GM21619 (cell line): Measurements from ENCODE around the gene CPLANE2.
"Not testable (repeated sequence)": the region's sequence is repeated elsewhere in the genome, so short reads cannot be mapped to it uniquely, and the experiment has no call there.

Experiments used
- ATAC-seq: cut with Tn5 transposase; IDR thresholded peaks from one replicate; pipeline ENCODE4 v1.9.1; 2021; ENCODE audit not compliant: unreplicated experiment

CPLANE2 gene

DNA sequence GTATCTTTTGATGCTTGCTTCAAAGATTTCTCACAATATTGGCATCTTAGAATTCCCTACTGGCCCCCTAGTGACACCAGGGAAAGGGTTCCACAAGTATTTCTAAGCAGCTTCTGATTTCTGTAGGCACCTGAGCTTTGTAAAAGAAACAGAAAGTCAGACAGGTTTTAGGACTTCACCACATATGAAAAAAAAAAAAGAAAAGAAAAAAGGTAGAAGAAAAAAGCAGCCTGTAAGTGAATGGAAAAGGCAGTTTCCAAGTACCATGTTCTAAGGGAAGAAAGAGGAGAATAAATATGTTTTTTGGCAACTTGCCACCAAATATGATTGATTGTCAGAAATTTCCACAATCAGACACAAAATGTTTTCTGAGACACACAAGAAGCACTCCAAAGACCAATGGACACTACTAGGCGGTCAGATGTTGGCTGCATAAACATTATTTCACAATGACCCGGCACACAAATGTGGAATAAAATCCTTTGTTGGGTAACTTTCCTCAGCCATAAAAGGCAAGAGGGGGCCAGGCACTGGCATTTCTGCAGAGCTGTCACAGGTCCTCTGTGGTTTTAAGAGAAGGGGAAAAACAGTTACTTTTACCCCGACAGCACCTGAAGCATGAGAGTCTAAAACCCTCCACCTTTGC, 12.7 kb upstream of the CPLANE2 start:
- peak; percentile 10 for ATAC-seq

DNA sequence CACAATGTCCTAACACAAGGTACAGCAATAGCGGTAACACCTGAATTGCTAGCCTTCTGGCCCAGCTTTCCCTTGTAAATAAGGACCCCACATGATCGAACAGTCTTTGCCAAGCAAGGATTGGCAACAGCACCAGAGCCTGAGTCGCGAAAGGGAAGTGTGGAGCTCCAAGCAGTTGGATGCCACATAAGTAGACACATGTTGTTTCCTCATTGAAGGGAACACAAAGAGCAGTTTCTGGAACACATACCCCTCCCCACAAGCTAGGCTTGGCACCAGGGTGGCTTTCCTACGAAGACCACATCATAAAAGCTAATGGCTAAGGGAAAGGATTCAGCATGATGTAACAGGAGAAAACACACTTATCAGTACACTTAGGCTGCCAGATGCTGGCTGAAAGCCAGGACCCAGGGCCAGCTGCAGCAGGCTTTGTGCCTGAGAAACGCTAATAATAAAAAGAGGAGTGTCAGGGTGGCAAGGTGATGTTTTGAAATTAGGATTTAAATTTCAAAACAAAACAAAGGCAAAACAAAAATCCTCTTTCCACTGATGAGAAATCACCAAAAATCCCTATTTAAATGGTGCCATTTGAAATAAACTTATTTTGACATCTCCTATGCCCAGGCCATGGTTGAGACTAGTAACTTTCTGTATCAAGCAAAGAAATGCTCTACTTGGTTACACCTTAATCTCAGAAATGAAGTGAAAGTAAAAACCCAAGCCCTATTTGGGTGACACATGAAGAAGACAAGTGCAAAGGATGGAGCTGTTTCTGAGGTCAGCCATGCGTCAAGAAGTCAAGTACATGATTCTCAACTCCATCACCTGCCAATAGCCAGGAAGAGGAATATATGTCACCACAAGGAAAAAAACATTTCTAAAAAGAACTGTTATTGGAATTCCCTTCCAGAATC, 11.9 kb upstream of the CPLANE2 start:
- peak; percentile 73 for ATAC-seq

DNA sequence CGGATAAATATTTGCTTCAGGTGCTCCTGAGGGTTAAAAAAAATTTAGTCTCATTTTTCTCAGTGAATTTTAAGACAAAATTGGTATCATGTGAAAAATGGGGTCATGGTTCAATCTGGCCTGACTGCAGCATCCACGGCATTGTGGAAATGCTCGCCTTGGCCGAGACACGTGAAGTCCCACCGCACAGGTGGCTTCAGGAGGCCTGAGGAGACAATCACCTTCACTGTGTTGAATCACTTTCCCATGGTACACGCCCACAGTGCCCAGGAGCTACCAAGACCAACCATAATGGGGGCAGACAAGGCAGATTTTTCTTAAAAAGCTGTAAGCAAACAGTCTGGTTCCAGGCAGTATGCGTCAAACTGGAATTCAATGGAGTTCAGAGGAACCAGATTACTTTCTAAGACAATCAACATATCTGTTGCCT, 11.0 kb upstream of the CPLANE2 start:
- no peak for ATAC-seq

- ATAC-seq: no peak
Observed at GRCh38 chr1:16247441-16247840, 10.5 kb upstream of the CPLANE2 start.

- no peak for ATAC-seq
Observed at GRCh38 chr1:16246961-16247360, 10.0 kb upstream of the CPLANE2 start.

DNA sequence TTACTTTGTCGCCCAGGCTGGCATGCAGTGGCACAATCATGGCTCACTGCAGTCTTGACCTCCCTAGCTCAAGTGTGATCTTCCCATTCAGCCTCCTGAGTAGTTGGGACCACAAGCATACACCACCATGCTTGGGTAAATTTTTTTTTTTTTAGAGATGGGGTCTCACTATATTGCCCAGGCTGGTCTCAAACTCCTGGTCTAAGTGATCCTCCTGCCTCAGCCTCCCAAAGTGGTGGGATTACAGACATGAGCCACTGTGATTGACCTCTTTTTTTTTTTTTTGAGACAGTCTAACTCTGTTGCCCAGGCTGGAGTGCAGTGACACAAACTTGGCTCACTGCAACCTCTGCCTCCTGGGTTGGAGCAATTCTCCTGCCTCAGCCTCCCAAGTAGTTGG, 9.3 kb upstream of the CPLANE2 start:
- not testable (repeated sequence) for ATAC-seq

GRCh38 chr1:16245476-16246196, 8.7 kb upstream of the CPLANE2 start:
- no peak for ATAC-seq

GRCh38 chr1:16244650-16245285, 7.8 kb upstream of the CPLANE2 start:
- no peak for ATAC-seq

GRCh38 chr1:16243936-16244649, 7.1 kb upstream of the CPLANE2 start:
- ATAC-seq: no peak

DNA sequence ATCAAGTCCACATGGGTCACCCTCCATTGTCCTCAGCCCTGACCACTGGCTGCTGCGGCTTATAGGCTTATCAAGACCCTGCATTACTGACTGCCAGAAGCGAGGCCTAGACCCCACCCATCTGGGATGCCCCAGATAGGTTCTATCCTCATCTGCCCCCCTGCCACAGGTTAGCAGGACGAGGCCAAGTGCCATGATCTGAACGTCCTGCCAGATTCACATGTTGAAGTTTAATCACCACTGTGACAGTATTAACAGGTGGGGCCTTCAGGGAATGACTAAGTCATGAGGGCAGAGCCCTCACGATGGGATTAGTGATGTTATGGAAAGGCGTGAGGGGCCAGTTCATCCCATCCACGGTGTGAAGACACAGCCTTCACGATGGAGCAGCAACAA, 6.2 kb upstream of the CPLANE2 start:
- ATAC-seq: no peak

DNA sequence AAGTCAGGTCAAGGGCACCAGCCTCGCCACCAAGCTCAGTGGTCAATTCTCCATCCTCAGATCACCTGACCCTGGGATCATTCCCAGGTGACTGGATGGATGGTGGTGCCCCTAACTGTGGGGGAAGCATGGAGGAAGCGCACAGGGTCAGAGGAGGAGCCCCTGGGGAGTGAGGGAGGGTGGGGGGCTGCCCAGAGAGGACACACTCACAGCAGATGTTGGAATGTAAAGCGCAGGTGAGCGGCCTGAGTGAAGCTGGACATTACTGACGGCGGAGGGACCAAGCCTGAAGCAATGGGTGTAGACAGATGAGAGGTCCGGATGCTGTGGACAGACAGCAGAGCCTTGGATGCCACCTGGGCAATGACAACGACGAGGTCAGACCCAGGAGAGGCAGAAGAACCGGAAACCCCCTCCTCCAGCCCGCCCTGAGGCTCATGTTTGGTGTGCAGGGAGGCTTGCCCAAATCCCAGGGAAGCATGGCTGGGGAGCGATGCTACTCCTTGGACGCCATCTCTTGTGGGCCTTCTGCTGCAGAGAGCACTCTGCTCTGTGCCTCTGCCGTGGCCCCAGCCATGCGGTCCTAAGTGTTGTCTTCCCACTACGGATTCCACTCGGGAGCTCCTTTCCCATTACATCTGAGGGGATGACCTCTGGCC, 5.7 kb upstream of the CPLANE2 start:
- no peak for ATAC-seq

DNA sequence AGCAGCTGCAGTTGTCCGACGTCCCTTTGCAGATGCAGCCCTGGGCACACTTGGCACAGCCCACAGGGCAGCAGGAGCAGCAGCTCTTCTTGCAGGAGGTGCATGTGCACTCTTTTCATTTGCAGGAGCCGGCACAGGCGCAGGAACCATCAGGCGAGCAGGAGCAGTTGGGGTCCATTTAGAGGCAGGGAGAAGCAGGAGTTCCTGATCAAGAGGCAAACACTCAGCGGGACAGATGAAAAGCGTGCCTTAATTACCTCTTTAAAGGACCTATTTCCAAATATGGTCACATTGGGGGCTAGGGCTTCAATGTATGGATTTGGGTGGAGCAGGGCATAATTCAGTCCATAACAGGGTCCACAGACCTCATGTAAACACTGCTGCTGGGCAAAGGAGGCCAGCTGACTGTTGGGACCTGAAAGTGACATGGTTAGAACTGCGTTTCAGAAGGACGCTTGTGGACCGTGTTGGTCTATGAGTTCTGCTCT, 4.3 kb upstream of the CPLANE2 start:
- no peak for ATAC-seq

DNA sequence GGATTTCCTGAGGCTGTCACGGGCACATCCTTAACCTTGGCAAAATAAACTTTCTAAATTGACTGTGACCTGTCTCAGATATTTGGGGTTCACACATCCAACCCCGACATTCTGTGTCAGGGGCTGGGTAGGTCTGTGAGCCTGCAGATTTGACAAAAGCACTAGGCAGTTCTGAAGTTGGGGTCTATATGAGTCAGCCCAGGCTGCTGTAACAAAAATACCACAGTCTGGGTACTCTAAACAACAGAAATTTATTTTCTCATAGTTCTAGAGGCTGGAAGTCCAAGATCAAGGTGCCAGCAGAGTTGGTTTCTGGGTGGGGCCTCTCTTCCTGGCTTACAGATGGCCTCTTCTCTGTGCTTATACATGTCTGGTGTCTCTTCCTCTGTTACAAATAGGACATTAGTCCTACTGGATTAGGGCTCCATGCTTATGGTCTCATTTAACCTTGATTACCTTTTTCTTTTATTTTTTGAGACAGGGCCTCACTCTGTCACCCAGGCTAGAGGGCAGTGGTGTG, 3.0 kb upstream of the CPLANE2 start:
- no peak for ATAC-seq

DNA sequence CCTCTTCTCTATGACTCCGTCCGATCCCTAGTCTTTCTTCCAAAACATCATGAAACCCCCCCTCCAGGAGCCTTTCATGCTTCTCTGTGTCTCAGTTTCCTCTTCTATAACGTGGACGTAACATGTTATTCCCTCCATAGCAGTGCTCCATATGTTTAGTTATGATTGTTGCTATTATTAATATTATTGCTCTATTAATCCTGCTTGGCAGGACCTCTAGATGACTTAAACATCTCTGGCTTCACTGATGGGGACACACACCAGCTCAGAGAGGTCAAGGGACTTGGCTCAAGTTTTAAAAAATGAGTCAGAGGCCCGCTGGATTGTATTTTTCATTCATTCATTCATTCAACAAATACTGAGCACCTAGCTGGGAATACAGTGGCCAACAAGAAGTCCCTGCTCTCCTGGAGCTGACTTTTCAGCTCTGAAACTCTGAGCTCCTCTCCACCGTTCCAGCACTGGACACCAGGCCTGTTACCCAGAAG, 404 bp upstream of the CPLANE2 start:
- ATAC-seq: no peak

DNA sequence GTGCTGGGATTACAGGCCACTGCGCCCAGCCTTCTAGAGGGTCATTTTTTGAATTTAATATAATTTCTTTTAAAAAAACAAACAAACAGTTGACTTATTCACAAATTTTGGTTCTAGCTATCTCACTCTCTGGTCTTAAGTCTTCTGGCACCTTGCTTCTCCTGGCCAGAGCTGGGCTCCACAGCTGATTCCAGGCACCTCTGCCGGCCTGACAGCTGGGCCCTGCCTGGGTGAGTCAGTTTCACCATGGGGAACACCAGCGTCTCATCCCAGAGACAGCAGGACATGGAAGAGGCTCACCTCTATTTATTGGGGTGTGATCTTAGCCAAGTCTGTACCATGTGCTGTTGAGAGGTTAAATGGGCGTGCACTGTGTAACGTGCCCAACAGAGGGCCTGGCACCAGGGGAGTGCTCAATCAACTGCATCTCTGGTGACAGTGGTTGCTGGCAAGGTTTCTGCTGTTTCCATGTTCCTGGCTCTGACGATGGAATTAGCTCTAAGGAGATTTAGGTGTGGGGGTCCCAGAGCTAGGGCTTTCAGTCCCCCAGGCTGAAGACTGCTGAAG, 956 bp downstream of the CPLANE2 start:
- peak; percentile 38 for ATAC-seq

DNA sequence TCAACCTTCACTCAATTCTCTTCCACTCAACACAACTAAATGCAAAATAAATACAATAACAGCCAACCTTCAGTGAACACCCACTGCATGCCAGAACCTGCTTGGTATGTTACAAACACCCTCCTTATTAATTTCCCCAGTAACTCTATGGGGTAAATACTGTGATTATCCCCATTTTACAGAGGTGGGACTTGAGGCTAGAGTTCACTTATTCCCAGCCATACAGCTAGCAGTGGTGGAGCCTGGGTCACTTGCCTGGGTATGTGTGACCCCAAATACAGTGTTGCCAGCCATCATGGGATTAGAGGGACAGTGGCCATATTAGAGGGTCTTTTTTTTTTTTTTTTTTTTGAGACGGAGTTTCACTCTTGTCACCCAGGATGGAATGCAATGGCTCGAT, 1.6 kb downstream of the CPLANE2 start:
- no peak for ATAC-seq

GRCh38 chr1:16233431-16233830, 3.6 kb downstream of the CPLANE2 start:
- ATAC-seq: no peak

DNA sequence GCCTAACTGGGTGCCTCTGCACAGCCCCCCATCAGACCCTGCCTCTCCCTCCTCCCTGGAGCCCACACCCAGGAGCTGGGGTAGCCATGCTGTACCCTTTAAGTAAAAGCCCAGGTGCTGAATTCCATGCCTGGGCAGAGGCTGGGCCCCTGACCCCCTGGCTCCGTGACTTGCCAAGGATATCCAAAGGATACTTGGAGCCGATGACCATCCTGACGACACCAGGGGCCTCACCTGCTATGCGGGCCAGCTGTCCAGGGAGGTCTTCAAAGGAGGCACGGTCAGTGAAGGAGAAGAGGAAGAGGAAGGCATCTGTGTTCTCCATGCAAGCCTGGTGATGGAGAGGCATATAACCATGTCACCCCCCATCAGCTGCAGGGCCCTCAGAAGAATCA, 4.7 kb downstream of the CPLANE2 start:
- no peak for ATAC-seq
